Trophoblast cell (in vitro differentiated cells and primary cell): ENCODE results near the gene SHQ1.
"Not testable (repeated sequence)": the region's sequence is repeated elsewhere in the genome, so short reads cannot be mapped to it uniquely, and the experiment has no call there.

Source experiments
- DNase-seq, 2 donors: peaks; one replicate each; pipeline ENCODE4 v3.0.0-alpha.2; 2016
- H2AFZ ChIP-seq: 2 replicates; pipeline ENCODE4 v1.6.1; 2013; ENCODE audit warnings: low read length, moderate library complexity, mild to moderate bottlenecking; ENCODE audit not compliant: insufficient read depth, poor library complexity
- H2AK5ac ChIP-seq: 2 replicates; pipeline ENCODE4 v1.6.1; 2013; ENCODE audit warnings: mild to moderate bottlenecking, low read length
- H2BK120ac ChIP-seq: 2 replicates; pipeline ENCODE4 v1.6.1; 2013; ENCODE audit warnings: low read length, mild to moderate bottlenecking, moderate library complexity; ENCODE audit not compliant: insufficient read depth, poor library complexity
- H2BK12ac ChIP-seq: 2 replicates; pipeline ENCODE4 v1.6.1; 2013; ENCODE audit warnings: mild to moderate bottlenecking, low read length, moderate library complexity
- H2BK5ac ChIP-seq: 2 replicates; pipeline ENCODE4 v1.6.1; 2013; ENCODE audit warnings: low read length, low read depth, moderate library complexity, mild to moderate bottlenecking; ENCODE audit not compliant: poor library complexity
- H3K14ac ChIP-seq: 2 replicates; pipeline ENCODE4 v1.6.1; 2013; ENCODE audit warnings: mild to moderate bottlenecking, low read length
- H3K18ac ChIP-seq: 2 replicates; pipeline ENCODE4 v1.6.1; 2013; ENCODE audit warnings: mild to moderate bottlenecking, low read length
- H3K23ac ChIP-seq: 2 replicates; pipeline ENCODE4 v1.6.1; 2013; ENCODE audit warnings: low read length
- H3K27ac ChIP-seq: 2 replicates; pipeline ENCODE4 v1.5.1; 2013; ENCODE audit warnings: low read depth, mild to moderate bottlenecking, inconsistent platforms, low read length, moderate library complexity
- H3K27me3 ChIP-seq: 2 replicates; pipeline ENCODE4 v1.6.1; 2013; ENCODE audit warnings: inconsistent platforms, mild to moderate bottlenecking, low read length, moderate library complexity; ENCODE audit not compliant: insufficient read depth
- H3K36me3 ChIP-seq, 2 experiments: 1 replicate in 1 of 2; 2 replicates in 1 of 2; pipeline ENCODE4 v1.6.1; 2013; ENCODE audit warnings: low read length in 2 of 2, mild to moderate bottlenecking in 2 of 2, moderate library complexity in 1 of 2; ENCODE audit not compliant: insufficient read depth in 2 of 2, control insufficient read depth in 1 of 2
- H3K4ac ChIP-seq: 2 replicates; pipeline ENCODE4 v1.6.1; 2013; ENCODE audit warnings: low read depth, mild to moderate bottlenecking, low read length, moderate library complexity
- H3K4me1 ChIP-seq, 2 experiments: 1 replicate in 1 of 2; 2 replicates in 1 of 2; pipeline ENCODE4 v1.6.1; 2013; ENCODE audit warnings: low read length in 2 of 2, mild to moderate bottlenecking in 2 of 2, moderate library complexity in 1 of 2; ENCODE audit not compliant: insufficient read depth in 2 of 2, control insufficient read depth in 1 of 2
- H3K4me2 ChIP-seq: 2 replicates; pipeline ENCODE4 v1.6.1; 2013; ENCODE audit warnings: inconsistent platforms, mild to moderate bottlenecking, low read length, moderate library complexity
- H3K4me3 ChIP-seq: 2 replicates; pipeline ENCODE4 v1.5.1; 2013; ENCODE audit warnings: mild to moderate bottlenecking, low read depth, low read length, inconsistent platforms
- H3K79me1 ChIP-seq: one replicate; pipeline ENCODE4 v1.6.1; 2013; ENCODE audit warnings: low read length
- H3K79me2 ChIP-seq: 2 replicates; pipeline ENCODE4 v1.6.1; 2013; ENCODE audit warnings: low read length, mild to moderate bottlenecking; ENCODE audit not compliant: control insufficient read depth, insufficient read depth, poor library complexity
- H3K9ac ChIP-seq: 2 replicates; pipeline ENCODE4 v1.6.1; 2013; ENCODE audit warnings: mild to moderate bottlenecking, low read length
- H3K9me3 ChIP-seq: 2 replicates; pipeline ENCODE4 v1.6.1; 2013; ENCODE audit warnings: low read depth, mild to moderate bottlenecking, control low read depth, inconsistent platforms, low read length; ENCODE audit not compliant: insufficient read depth
- H4K12ac ChIP-seq: 2 replicates; pipeline ENCODE4 v1.6.1; 2013; ENCODE audit warnings: low read depth, mild to moderate bottlenecking, low read length, moderate library complexity
- H4K8ac ChIP-seq: 2 replicates; pipeline ENCODE4 v1.6.1; 2013; ENCODE audit warnings: low read depth, mild to moderate bottlenecking, low read length, moderate library complexity
- H4K91ac ChIP-seq: one replicate; pipeline ENCODE4 v1.6.1; 2013; ENCODE audit warnings: low read depth, mild to moderate bottlenecking, low read length, moderate library complexity
- WGBS: extraction: QIAGEN DNeasy Blood & Tissue Kit; methylation state at CpG from one replicate; pipeline ENCODE4 v1.1.7; 2013; ENCODE audit warnings: missing lambda C conversion rate; ENCODE audit not compliant: insufficient read length, insufficient coverage; ENCODE audit errors: extremely low coverage; 5-methylcytosine and 5-hydroxymethylcytosine counted together

Gene SHQ1

DNA sequence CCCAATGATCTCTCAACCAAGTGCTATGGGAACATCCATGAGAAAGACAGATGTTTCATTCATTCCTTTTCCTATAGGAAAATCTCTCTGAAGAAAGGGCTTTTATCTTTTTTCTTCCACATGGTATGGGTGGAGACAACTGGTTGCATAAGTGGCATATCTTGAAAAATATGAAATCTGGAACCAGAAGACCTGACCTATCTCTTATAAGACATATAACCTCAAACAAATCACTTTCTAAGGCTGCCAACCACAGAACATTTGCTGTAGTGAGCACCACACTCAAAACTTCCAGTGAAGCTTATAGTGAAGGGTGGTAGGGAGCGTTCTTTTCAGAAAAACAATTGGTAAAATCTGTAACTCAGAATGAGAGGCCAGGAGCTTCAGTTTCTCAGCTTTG, 58.5 kb downstream of the SHQ1 start:
- no peak overlapping the region for H3K9ac ChIP-seq
- H4K91ac ChIP-seq, result no peak overlapping the region
- H3K4ac ChIP-seq, result no peak overlapping the region
- no peak overlapping the region for H3K23ac ChIP-seq
- H3K4me2 ChIP-seq, result no peak overlapping the region
- no peak overlapping the region for H3K4me3 ChIP-seq
- H3K36me3 ChIP-seq, result peaks cover 2 to 6% of the 10 kb centered on the region in 2 experiments
- H3K27me3 ChIP-seq, result no peaks in the 10 kb centered on the region
- H2BK5ac ChIP-seq, result no peak overlapping the region
- H3K4me1 ChIP-seq, result no peaks in the 10 kb centered on the region
- H3K27ac ChIP-seq, result no peak overlapping the region
- no peak overlapping the region for H3K18ac ChIP-seq
- H3K79me2 ChIP-seq, result no peaks in the 10 kb centered on the region
- H4K8ac ChIP-seq, result no peak overlapping the region
- no CpG with 5 or more reads among the region's 1 CpG for WGBS
- H2BK12ac ChIP-seq, result no peak overlapping the region
- no peak overlapping the region for H2BK120ac ChIP-seq
- H2AFZ ChIP-seq, result no peak overlapping the region
- DNase-seq, result no peak
- no peak overlapping the region for H4K12ac ChIP-seq
- H3K79me1 ChIP-seq, result no peaks in the 10 kb centered on the region
- no peak overlapping the region for H3K14ac ChIP-seq
- no peak overlapping the region for H2AK5ac ChIP-seq
- no peaks in the 10 kb centered on the region for H3K9me3 ChIP-seq

DNA sequence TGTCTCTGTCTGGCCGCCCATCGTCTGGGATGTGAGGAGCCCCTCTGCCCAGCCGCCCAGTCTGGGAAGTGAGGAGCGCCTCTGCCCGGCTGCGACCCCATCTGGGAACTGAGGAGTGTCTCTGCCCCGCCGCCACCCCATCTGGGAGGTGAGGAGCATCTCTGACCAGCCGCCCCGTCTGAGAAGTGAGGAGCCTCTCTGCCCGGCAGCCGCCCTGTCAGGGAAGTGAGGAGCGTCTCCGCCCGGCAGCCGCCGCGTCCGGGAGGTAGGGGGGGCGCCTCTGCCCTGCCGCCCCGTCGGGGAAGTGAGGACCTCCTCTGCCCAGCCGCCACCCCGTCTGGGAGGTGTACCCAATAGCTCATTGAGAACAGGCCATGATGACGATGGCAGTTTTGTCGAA, 60.0 kb downstream of the SHQ1 start:
- H2AFZ ChIP-seq, H2BK120ac ChIP-seq, H3K4ac ChIP-seq, H3K14ac ChIP-seq, H3K4me3 ChIP-seq, H4K12ac ChIP-seq, DNase-seq, H2BK5ac ChIP-seq, H3K4me1 ChIP-seq, H3K79me2 ChIP-seq, H3K27me3 ChIP-seq, H3K9me3 ChIP-seq, H4K91ac ChIP-seq, H3K4me2 ChIP-seq, H3K36me3 ChIP-seq, H2BK12ac ChIP-seq, H2AK5ac ChIP-seq, H3K18ac ChIP-seq, H3K79me1 ChIP-seq, H3K27ac ChIP-seq, H3K23ac ChIP-seq, H3K9ac ChIP-seq, H4K8ac ChIP-seq: not testable (repeated sequence)
- WGBS, result no CpG with 5 or more reads among the region's 27 CpGs

- no CpG with 5 or more reads among the region's 3 CpGs for WGBS
- H4K91ac ChIP-seq, result no peak overlapping the region
These were observed 61.6 kb downstream of the SHQ1 start for GRCh38 chr3:72786668-72787067.

GRCh38 chr3:72784226-72784625, 64.0 kb downstream of the SHQ1 start:
- no CpG with 5 or more reads among the region's 1 CpG for WGBS

More at GRCh38 chr3:72786668-72787067, 61.6 kb downstream of the SHQ1 start:
- H3K18ac ChIP-seq, result no peak overlapping the region
- no peaks in the 10 kb centered on the region for H3K79me1 ChIP-seq
- H3K27ac ChIP-seq, result no peak overlapping the region
- no peak overlapping the region for H3K4ac ChIP-seq
- no peak overlapping the region for H4K8ac ChIP-seq
- no peak overlapping the region for H2BK120ac ChIP-seq
- H4K12ac ChIP-seq, result no peak overlapping the region
- H3K79me2 ChIP-seq, result no peaks in the 10 kb centered on the region
- H3K4me3 ChIP-seq, result no peak overlapping the region
- H2BK5ac ChIP-seq, result no peak overlapping the region
- no peaks in the 10 kb centered on the region for H3K4me1 ChIP-seq
- H3K14ac ChIP-seq, result no peak overlapping the region
- no peak overlapping the region for H3K4me2 ChIP-seq
- H2BK12ac ChIP-seq, result no peak overlapping the region
- no peaks in the 10 kb centered on the region for H3K27me3 ChIP-seq
- no peak overlapping the region for H3K23ac ChIP-seq
- no peaks in the 10 kb centered on the region for H3K9me3 ChIP-seq
- no peak for DNase-seq
- no peak overlapping the region for H3K9ac ChIP-seq
- H2AFZ ChIP-seq, result no peak overlapping the region
- H3K36me3 ChIP-seq, result peaks cover 2 to 5% of the 10 kb centered on the region in 2 experiments
- H2AK5ac ChIP-seq, result no peak overlapping the region

More at GRCh38 chr3:72784226-72784625, 64.0 kb downstream of the SHQ1 start:
- Histone ChIP-seq H2BK120ac (no peak overlapping the region), H3K4me2 (no peak overlapping the region), H4K91ac (no peak overlapping the region), H3K23ac (no peak overlapping the region), H3K27ac (no peak overlapping the region), H4K12ac (no peak overlapping the region), H3K14ac (no peak overlapping the region), H2AK5ac (no peak overlapping the region), H2AFZ (no peak overlapping the region), H3K27me3 (no peaks in the 10 kb centered on the region), H2BK12ac (no peak overlapping the region), H3K9me3 (no peaks in the 10 kb centered on the region), H3K9ac (no peak overlapping the region), H3K79me2 (no peaks in the 10 kb centered on the region), H3K4me3 (no peak overlapping the region), H3K4me1 (no peaks in the 10 kb centered on the region), H3K36me3 (peaks cover 2 to 5% of the 10 kb centered on the region in 2 experiments), H4K8ac (no peak overlapping the region), H3K4ac (no peak overlapping the region), H3K79me1 (no peaks in the 10 kb centered on the region), H3K18ac (no peak overlapping the region), H2BK5ac (no peak overlapping the region)
- DNase-seq, result no peak
